ENCODE measurements around the gene HERC3. TPM values are rescaled to one million over a fixed set of nuclear protein-coding genes. Genes with fewer than 3 reads are reported as not detected.

The HERC3 gene
- total RNA-seq, 1 donor from 2014 or later: 41.0 TPM

GRCh38 chr4:88747351-88747750 is 155.1 kb downstream of the HERC3 start:
- DNase-seq (ENCODE audit: low spot score): no peak

GRCh38 chr4:88750369-88750768 is 158.1 kb downstream of the HERC3 start:
- no peak for DNase-seq (ENCODE audit: low spot score)

GRCh38 chr4:88751258-88752075 is 159.2 kb downstream of the HERC3 start:
- DNase-seq (ENCODE audit: low spot score): no peak

GRCh38 chr4:88752076-88752463 is 159.8 kb downstream of the HERC3 start:
- DNase-seq (ENCODE audit: low spot score): no peak

GRCh38 chr4:88752754-88753153 is 160.5 kb downstream of the HERC3 start:
- DNase-seq (ENCODE audit: low spot score): peak; percentile 34

GRCh38 chr4:88753658-88754571 is 161.6 kb downstream of the HERC3 start:
- DNase-seq (ENCODE audit: low spot score): peak; percentile 39

GRCh38 chr4:88754796-88755195 is 162.5 kb downstream of the HERC3 start:
- no peak for DNase-seq (ENCODE audit: low spot score)

- no peak for DNase-seq (ENCODE audit: low spot score)
Observed at GRCh38 chr4:88755454-88755853, 163.2 kb downstream of the HERC3 start.

GRCh38 chr4:88756149-88756548 is 163.9 kb downstream of the HERC3 start:
- no peak for DNase-seq (ENCODE audit: low spot score)

GRCh38 chr4:88757067-88757466 is 164.8 kb downstream of the HERC3 start:
- DNase-seq (ENCODE audit: low spot score): no peak

- DNase-seq (ENCODE audit: low spot score): no peak
Observed at GRCh38 chr4:88757776-88758175, 165.5 kb downstream of the HERC3 start.

Other genes starting within 250 kb of the HERC3 start
- 12.3 TPM for gene HERC6, start 213.6 kb upstream of the HERC3 start, total RNA-seq
- gene HERC5, start 135.4 kb upstream of the HERC3 start, total RNA-seq: 4.1 TPM
- 56.7 TPM for gene PYURF, start 68.7 kb upstream of the HERC3 start, total RNA-seq
- 8.5 TPM for gene NAP1L5, start 105.3 kb downstream of the HERC3 start, total RNA-seq